Fibroblast of pulmonary artery (primary cell): ENCODE results near the gene SHISA5.
"Not testable (repeated sequence)": the region's sequence is repeated elsewhere in the genome, so short reads cannot be mapped to it uniquely, and the experiment has no call there.

Experiments used
- DNase-seq: peaks from one replicate; pipeline ENCODE4 v3.0.0-alpha.2; 2010; ENCODE audit warnings: low read depth
- H3K4me3 ChIP-seq: replicated peaks from 2 replicates; pipeline ENCODE4 v1.5.1; 2011; ENCODE audit warnings: low read depth, mild to moderate bottlenecking, control low read depth, low read length, moderate library complexity
- TF ChIP-seq, protein P1 (sequence below): IDR thresholded peaks from 2 replicates; pipeline ENCODE4 v1.5.1; 2011; ENCODE audit warnings: mild to moderate bottlenecking, control low read depth, low read length, inconsistent platforms; ENCODE audit errors: missing control alignments

Gene SHISA5

DNA sequence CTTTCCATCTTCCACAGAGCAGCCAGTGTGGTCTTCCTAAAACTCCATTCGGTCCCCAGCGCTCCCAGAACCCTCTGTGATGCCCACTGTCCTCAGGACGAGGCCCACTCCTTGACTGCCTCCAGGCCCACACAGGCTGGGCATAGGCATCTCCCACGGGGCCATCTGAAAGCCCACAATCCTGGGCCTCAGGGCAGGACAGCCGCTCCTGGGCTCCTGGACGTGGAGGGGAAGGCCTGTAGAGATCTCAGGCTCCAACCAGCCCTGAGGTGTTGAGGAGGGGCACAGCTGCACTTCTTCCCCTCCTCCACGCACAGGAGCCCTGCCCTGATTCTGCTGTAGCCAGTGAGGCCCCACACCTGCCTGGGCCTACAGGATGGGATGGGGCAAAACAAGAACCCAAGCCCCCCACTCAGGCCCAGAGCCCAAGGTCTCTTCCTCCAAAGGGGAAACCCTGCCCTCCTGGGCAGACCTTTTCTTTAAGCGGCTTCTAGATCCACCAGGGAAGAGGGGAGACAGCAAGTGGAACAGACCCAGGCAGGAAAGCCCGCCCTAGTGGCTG is 25.9 kb downstream of the SHISA5 start:
- TF ChIP-seq, protein P1, sequence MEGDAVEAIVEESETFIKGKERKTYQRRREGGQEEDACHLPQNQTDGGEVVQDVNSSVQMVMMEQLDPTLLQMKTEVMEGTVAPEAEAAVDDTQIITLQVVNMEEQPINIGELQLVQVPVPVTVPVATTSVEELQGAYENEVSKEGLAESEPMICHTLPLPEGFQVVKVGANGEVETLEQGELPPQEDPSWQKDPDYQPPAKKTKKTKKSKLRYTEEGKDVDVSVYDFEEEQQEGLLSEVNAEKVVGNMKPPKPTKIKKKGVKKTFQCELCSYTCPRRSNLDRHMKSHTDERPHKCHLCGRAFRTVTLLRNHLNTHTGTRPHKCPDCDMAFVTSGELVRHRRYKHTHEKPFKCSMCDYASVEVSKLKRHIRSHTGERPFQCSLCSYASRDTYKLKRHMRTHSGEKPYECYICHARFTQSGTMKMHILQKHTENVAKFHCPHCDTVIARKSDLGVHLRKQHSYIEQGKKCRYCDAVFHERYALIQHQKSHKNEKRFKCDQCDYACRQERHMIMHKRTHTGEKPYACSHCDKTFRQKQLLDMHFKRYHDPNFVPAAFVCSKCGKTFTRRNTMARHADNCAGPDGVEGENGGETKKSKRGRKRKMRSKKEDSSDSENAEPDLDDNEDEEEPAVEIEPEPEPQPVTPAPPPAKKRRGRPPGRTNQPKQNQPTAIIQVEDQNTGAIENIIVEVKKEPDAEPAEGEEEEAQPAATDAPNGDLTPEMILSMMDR: no peak
- no peak for DNase-seq
- no peak overlapping the region for H3K4me3 ChIP-seq

GRCh38 chr3:48476426-48477053 is 27.4 kb downstream of the SHISA5 start:
- no peak for DNase-seq
- no peak overlapping the region for H3K4me3 ChIP-seq
- TF ChIP-seq, protein P1: no peak

DNA sequence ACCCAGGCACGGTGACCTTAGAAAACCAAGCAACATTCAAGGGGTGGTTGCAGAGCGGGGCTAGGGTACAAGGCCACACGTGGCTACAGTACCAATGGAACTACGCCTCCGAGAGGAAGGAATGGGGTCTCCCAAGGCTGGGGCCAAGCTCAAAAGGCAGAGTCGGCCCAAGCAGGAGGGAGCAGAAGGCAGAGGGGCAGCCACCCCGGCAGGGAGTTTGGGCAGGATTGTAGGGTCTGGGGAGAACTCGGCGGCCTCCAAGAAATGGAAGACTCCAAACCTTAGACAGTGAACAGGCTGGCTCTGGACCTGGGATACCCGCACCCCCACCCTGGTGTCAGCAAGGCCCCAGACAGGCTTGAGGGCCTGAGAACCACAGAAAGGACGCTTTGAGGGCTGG is 28.8 kb downstream of the SHISA5 start:
- no peak overlapping the region for H3K4me3 ChIP-seq
- TF ChIP-seq, protein P1: no peak
- DNase-seq: no peak

DNA sequence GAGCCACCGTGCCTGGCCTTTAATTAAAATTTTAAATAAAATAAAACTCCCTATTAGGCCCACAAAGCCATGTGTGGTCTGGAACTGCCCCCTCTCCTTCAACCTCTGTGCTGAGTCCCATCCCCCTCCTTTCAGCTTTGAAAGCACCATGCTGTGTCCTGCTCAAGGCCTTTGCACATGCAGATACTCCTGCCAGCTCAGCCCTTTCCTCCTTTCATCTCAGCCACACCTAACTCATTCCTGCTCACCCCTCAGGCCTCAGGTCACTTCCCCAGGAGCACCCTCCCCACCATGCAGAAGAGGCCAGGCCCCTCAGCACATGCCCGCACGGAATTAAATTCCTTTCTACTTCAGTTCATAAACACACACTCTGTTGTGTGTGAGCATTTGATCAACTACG is 29.4 kb downstream of the SHISA5 start:
- no peak for DNase-seq
- no peak overlapping the region for H3K4me3 ChIP-seq
- TF ChIP-seq, protein P1: no peak

DNA sequence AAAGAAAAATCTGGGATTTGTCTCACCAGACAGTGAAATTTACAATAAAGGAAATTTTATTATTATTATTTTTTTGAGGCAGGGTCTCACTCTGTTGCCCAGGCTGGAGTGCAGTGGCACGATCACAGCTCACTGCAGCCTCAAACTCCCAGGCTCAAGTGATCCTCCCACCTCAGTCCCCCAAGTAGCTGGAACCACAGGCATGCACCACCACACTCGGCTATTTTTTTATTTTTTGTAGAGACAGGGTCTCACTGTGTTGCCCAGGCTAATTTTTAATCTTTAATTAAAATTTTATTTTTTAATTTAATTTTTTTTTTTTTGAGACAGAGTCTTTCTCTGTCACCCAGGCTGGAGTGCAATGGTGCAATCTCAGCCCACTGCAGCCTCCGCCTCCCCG is 29.9 kb downstream of the SHISA5 start:
- not testable (repeated sequence) for DNase-seq, H3K4me3 ChIP-seq

DNA sequence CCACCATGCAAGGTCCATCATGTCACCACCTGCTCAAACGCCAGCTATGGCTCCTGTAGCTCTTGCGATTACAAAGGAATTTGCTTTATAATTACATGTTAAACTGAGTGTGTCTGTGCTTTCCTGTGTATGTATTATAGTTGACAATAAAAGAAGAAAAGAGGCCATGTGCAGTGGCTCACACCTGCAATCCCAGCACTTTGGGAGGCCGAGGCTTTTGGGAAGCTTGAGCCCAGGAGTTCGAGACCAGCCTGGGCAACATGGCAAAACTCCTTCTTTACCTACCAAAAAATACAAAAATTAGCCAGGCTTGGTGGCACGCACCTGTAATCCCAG is 30.4 kb downstream of the SHISA5 start:
- TF ChIP-seq, protein P1: no peak
- H3K4me3 ChIP-seq: no peak overlapping the region
- no peak for DNase-seq

DNA sequence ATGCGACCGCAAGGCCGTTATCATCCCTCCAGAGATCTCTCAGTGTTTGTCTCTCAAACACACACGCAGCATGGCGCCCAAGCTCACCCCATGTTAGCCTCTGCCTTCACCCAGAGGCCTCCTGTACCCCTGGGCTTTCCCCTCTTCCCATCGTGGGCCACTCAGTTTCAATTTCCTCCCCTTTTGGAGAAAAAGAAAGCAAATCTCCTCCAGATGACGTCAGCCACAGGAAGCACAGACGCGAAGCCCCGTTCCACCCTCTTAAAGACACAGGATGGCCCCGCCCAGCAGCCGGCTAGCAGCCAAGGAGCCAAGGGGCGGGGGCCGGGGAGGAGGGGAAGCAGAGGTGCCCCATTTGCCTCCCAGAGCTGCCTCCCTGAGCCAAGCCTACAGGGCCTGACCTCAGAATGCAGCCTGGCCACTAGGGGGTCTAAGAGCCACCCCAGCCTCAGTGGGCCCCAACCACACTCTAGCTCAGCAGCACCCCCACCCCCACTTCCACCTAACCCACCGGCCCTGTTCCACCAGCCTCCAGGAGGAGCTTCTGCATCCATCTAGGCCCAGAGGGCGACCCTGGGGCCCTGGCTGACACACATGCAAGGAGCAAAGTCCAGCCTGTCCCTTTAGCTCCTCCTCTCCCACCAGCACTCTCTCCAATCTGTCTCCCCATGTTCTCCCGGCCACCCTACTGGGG is 30.9 kb downstream of the SHISA5 start:
- peak; percentile 93 for DNase-seq
- peak overlapping the region; percentile 92 for H3K4me3 ChIP-seq
- TF ChIP-seq, protein P1: peak; percentile 40
